ENCODE results near the gene MUC6. TPM values are rescaled to one million over a fixed set of nuclear protein-coding genes. Genes with fewer than 3 reads are reported as not detected.

MUC6 gene
- total RNA-seq, 1 donor from 2014 or later, result not detected

GRCh38 chr11:1060852-1061616, 24.5 kb upstream of the MUC6 start:
- Mint-ChIP-seq H3K9me3 (peaks cover 7% of the 10 kb centered on the region), H3K4me1 (no peaks in the 10 kb centered on the region), H3K4me3 (no peak overlapping the region), H3K27ac (no peak overlapping the region), H3K27me3 (peaks cover 20% of the 10 kb centered on the region), H3K36me3 (ENCODE audit: low read depth) (no peaks in the 10 kb centered on the region)
- ATAC-seq (ENCODE audit: low read depth) (no peak), DNase-seq (no peak)
- no peak for TF ChIP-seq CTCF (IDR thresholded peaks at IDR 0.05)
- ChIA-PET POLR2A (no interaction called here), CTCF (no interaction called here)
- intact Hi-C loops (cut with micrococcal nuclease), result no loop called here

GRCh38 chr11:1060410-1060809, 23.9 kb upstream of the MUC6 start:
- CTCF ChIA-PET, result no interaction called here
- POLR2A ChIA-PET, result no interaction called here
- no peak for TF ChIP-seq CTCF (IDR thresholded peaks at IDR 0.05)
- H3K9me3 Mint-ChIP-seq, result peaks cover 5% of the 10 kb centered on the region
- intact Hi-C loops (cut with micrococcal nuclease), result no loop called here
- no peaks in the 10 kb centered on the region for H3K36me3 Mint-ChIP-seq (ENCODE audit: low read depth)
- H3K27me3 Mint-ChIP-seq, result peaks cover 16% of the 10 kb centered on the region
- no peaks in the 10 kb centered on the region for H3K4me1 Mint-ChIP-seq
- no peak overlapping the region for H3K4me3 Mint-ChIP-seq
- no peak for ATAC-seq (ENCODE audit: low read depth)
- no peak overlapping the region for H3K27ac Mint-ChIP-seq
- DNase-seq, result no peak

GRCh38 chr11:1059759-1060158, 23.2 kb upstream of the MUC6 start:
- TF ChIP-seq CTCF (IDR thresholded peaks at IDR 0.05), result no peak
- DNase-seq (no peak), ATAC-seq (ENCODE audit: low read depth) (no peak)
- Mint-ChIP-seq H3K27me3 (peaks cover 16% of the 10 kb centered on the region), H3K9me3 (peaks cover 5% of the 10 kb centered on the region), H3K27ac (no peak overlapping the region), H3K4me1 (no peaks in the 10 kb centered on the region), H3K36me3 (ENCODE audit: low read depth) (no peaks in the 10 kb centered on the region), H3K4me3 (no peak overlapping the region)
- ChIA-PET CTCF (no interaction called here), POLR2A (no interaction called here)
- intact Hi-C loops (cut with micrococcal nuclease), result no loop called here

GRCh38 chr11:1057806-1058205, 21.3 kb upstream of the MUC6 start:
- intact Hi-C loops (cut with micrococcal nuclease), result no loop called here
- Mint-ChIP-seq H3K4me3 (no peak overlapping the region), H3K9me3 (peaks cover 5% of the 10 kb centered on the region), H3K27ac (no peak overlapping the region), H3K4me1 (no peaks in the 10 kb centered on the region), H3K36me3 (ENCODE audit: low read depth) (no peaks in the 10 kb centered on the region), H3K27me3 (peaks cover 12% of the 10 kb centered on the region)
- ChIA-PET POLR2A (no interaction called here), CTCF (no interaction called here)
- DNase-seq (no peak), ATAC-seq (ENCODE audit: low read depth) (no peak)
- TF ChIP-seq CTCF (IDR thresholded peaks at IDR 0.05), result no peak

- H3K4me3 Mint-ChIP-seq, result no peak overlapping the region
- no peaks in the 10 kb centered on the region for H3K4me1 Mint-ChIP-seq
- CTCF ChIA-PET, result no interaction called here
- H3K9me3 Mint-ChIP-seq, result no peaks in the 10 kb centered on the region
- no peaks in the 10 kb centered on the region for H3K36me3 Mint-ChIP-seq (ENCODE audit: low read depth)
- TF ChIP-seq CTCF (IDR thresholded peaks at IDR 0.05), result no peak
- ATAC-seq (ENCODE audit: low read depth), result no peak
- H3K27ac Mint-ChIP-seq, result no peak overlapping the region
- intact Hi-C loops (cut with micrococcal nuclease), result no loop called here
- peaks cover 5% of the 10 kb centered on the region for H3K27me3 Mint-ChIP-seq
- no peak for DNase-seq
- POLR2A ChIA-PET, result no interaction called here
Observed at GRCh38 chr11:1055990-1056771, 19.7 kb upstream of the MUC6 start.

All from activated B cell treated with CpG ODN at 0.5 μM for 24 hours (primary cell).